ENCODE results near the gene IKZF1.
A peak's percentile ranks its signal among the peaks of the same experiment; 100 is the strongest.

Gene IKZF1
- 400 to 582 (median 515) reads per million in 3 donors for total RNA-seq

- Histone ChIP-seq H3K4me3 (ENCODE audit: insufficient read depth, low read depth, low read length, poor library complexity, severe bottlenecking) (peak within 1 kb of the TSS; percentile 79), H3K27ac (ENCODE audit: insufficient read depth, low read length, poor library complexity, severe bottlenecking) (peak within 1 kb of the TSS; percentile 86), H3K9me3 (ENCODE audit: control insufficient read depth, low read length) (no peaks in the 10 kb centered on the region)
Observed at GRCh38 chr7:50304129-50304910, at the start of gene IKZF1. Gene IKZF1 (plus strand): TSS chr7:50304716. CDS start chr7:50319062, 14,346 bp downstream.

GRCh38 chr7:50261593-50261992 lies 42.9 kb upstream of the IKZF1 start:
- H3K4me3 ChIP-seq (ENCODE audit: insufficient read depth, low read depth, low read length, poor library complexity, severe bottlenecking): no peak overlapping the region
- H3K27ac ChIP-seq (ENCODE audit: insufficient read depth, low read length, poor library complexity, severe bottlenecking): peak overlapping the region; percentile 60
- peaks cover 64% of the 10 kb centered on the region for H3K4me1 ChIP-seq (ENCODE audit: control insufficient read depth, insufficient read depth, low read length, poor library complexity, severe bottlenecking)
- no peaks in the 10 kb centered on the region for H3K36me3 ChIP-seq (ENCODE audit: control insufficient read depth, insufficient read depth, low read length)
- H3K9me3 ChIP-seq (ENCODE audit: control insufficient read depth, low read length): no peaks in the 10 kb centered on the region
- DNase-seq: peak in 1 of 3 donors; percentile 16
- H3K27me3 ChIP-seq (replicated peaks; ENCODE audit: control insufficient read depth, insufficient read depth, low read length, poor library complexity, severe bottlenecking): no peaks in the 10 kb centered on the region

More at GRCh38 chr7:50304129-50304910, at the start of gene IKZF1:
- Histone ChIP-seq H3K4me1 (ENCODE audit: control insufficient read depth, insufficient read depth, low read length, poor library complexity, severe bottlenecking) (peaks cover 26% of the 10 kb centered on the region), H3K36me3 (ENCODE audit: control insufficient read depth, insufficient read depth, low read length) (peaks cover 4% of the 10 kb centered on the region), H3K27me3 (replicated peaks; ENCODE audit: control insufficient read depth, insufficient read depth, low read length, poor library complexity, severe bottlenecking) (no peaks in the 10 kb centered on the region)
- peak; percentile 34 to 45 (median 37) for DNase-seq

GRCh38 chr7:50262446-50262845 lies 42.1 kb upstream of the IKZF1 start:
- no peak for DNase-seq
- Histone ChIP-seq H3K4me3 (ENCODE audit: insufficient read depth, low read depth, low read length, poor library complexity, severe bottlenecking) (peak overlapping the region; percentile 15), H3K27ac (ENCODE audit: insufficient read depth, low read length, poor library complexity, severe bottlenecking) (peak overlapping the region; percentile 60), H3K4me1 (ENCODE audit: control insufficient read depth, insufficient read depth, low read length, poor library complexity, severe bottlenecking) (peaks cover 72% of the 10 kb centered on the region), H3K9me3 (ENCODE audit: control insufficient read depth, low read length) (no peaks in the 10 kb centered on the region), H3K27me3 (replicated peaks; ENCODE audit: control insufficient read depth, insufficient read depth, low read length, poor library complexity, severe bottlenecking) (no peaks in the 10 kb centered on the region), H3K36me3 (ENCODE audit: control insufficient read depth, insufficient read depth, low read length) (no peaks in the 10 kb centered on the region)

- no peak for DNase-seq
Observed at GRCh38 chr7:50262916-50263690, 41.4 kb upstream of the IKZF1 start.

GRCh38 chr7:50264908-50265307 lies 39.6 kb upstream of the IKZF1 start:
- H3K4me3 ChIP-seq (ENCODE audit: insufficient read depth, low read depth, low read length, poor library complexity, severe bottlenecking): no peak overlapping the region
- H3K36me3 ChIP-seq (ENCODE audit: control insufficient read depth, insufficient read depth, low read length): no peaks in the 10 kb centered on the region
- H3K9me3 ChIP-seq (ENCODE audit: control insufficient read depth, low read length): no peaks in the 10 kb centered on the region
- H3K27ac ChIP-seq (ENCODE audit: insufficient read depth, low read length, poor library complexity, severe bottlenecking): peak overlapping the region; percentile 60
- peak in 1 of 3 donors; percentile 32 for DNase-seq
- H3K4me1 ChIP-seq (ENCODE audit: control insufficient read depth, insufficient read depth, low read length, poor library complexity, severe bottlenecking): peaks cover 97% of the 10 kb centered on the region
- no peaks in the 10 kb centered on the region for H3K27me3 ChIP-seq (replicated peaks; ENCODE audit: control insufficient read depth, insufficient read depth, low read length, poor library complexity, severe bottlenecking)

More at GRCh38 chr7:50262916-50263690, 41.4 kb upstream of the IKZF1 start:
- Histone ChIP-seq H3K4me3 (ENCODE audit: insufficient read depth, low read depth, low read length, poor library complexity, severe bottlenecking) (no peak overlapping the region), H3K27ac (ENCODE audit: insufficient read depth, low read length, poor library complexity, severe bottlenecking) (peak overlapping the region; percentile 60), H3K9me3 (ENCODE audit: control insufficient read depth, low read length) (no peaks in the 10 kb centered on the region), H3K27me3 (replicated peaks; ENCODE audit: control insufficient read depth, insufficient read depth, low read length, poor library complexity, severe bottlenecking) (no peaks in the 10 kb centered on the region), H3K4me1 (ENCODE audit: control insufficient read depth, insufficient read depth, low read length, poor library complexity, severe bottlenecking) (peaks cover 79% of the 10 kb centered on the region), H3K36me3 (ENCODE audit: control insufficient read depth, insufficient read depth, low read length) (no peaks in the 10 kb centered on the region)

GRCh38 chr7:50265968-50266634 lies 38.4 kb upstream of the IKZF1 start:
- no peak for DNase-seq
- no peaks in the 10 kb centered on the region for H3K9me3 ChIP-seq (ENCODE audit: control insufficient read depth, low read length)
- H3K36me3 ChIP-seq (ENCODE audit: control insufficient read depth, insufficient read depth, low read length): no peaks in the 10 kb centered on the region
- peak overlapping the region; percentile 3 for H3K4me3 ChIP-seq (ENCODE audit: insufficient read depth, low read depth, low read length, poor library complexity, severe bottlenecking)
- H3K27me3 ChIP-seq (replicated peaks; ENCODE audit: control insufficient read depth, insufficient read depth, low read length, poor library complexity, severe bottlenecking): no peaks in the 10 kb centered on the region
- peak overlapping the region; percentile 60 for H3K27ac ChIP-seq (ENCODE audit: insufficient read depth, low read length, poor library complexity, severe bottlenecking)
- peaks cover 97% of the 10 kb centered on the region for H3K4me1 ChIP-seq (ENCODE audit: control insufficient read depth, insufficient read depth, low read length, poor library complexity, severe bottlenecking)

- Histone ChIP-seq H3K36me3 (ENCODE audit: control insufficient read depth, insufficient read depth, low read length) (no peaks in the 10 kb centered on the region), H3K4me3 (ENCODE audit: insufficient read depth, low read depth, low read length, poor library complexity, severe bottlenecking) (peak overlapping the region; percentile 3), H3K27ac (ENCODE audit: insufficient read depth, low read length, poor library complexity, severe bottlenecking) (peak overlapping the region; percentile 60), H3K9me3 (ENCODE audit: control insufficient read depth, low read length) (no peaks in the 10 kb centered on the region), H3K27me3 (replicated peaks; ENCODE audit: control insufficient read depth, insufficient read depth, low read length, poor library complexity, severe bottlenecking) (no peaks in the 10 kb centered on the region), H3K4me1 (ENCODE audit: control insufficient read depth, insufficient read depth, low read length, poor library complexity, severe bottlenecking) (peaks cover 89% of the 10 kb centered on the region)
- peak; percentile 51 to 69 (median 57) for DNase-seq
Observed at GRCh38 chr7:50266635-50267386, 37.7 kb upstream of the IKZF1 start.

GRCh38 chr7:50267525-50268041 lies 36.9 kb upstream of the IKZF1 start:
- Histone ChIP-seq H3K4me1 (ENCODE audit: control insufficient read depth, insufficient read depth, low read length, poor library complexity, severe bottlenecking) (peaks cover 82% of the 10 kb centered on the region), H3K27me3 (replicated peaks; ENCODE audit: control insufficient read depth, insufficient read depth, low read length, poor library complexity, severe bottlenecking) (no peaks in the 10 kb centered on the region), H3K27ac (ENCODE audit: insufficient read depth, low read length, poor library complexity, severe bottlenecking) (peak overlapping the region; percentile 60), H3K36me3 (ENCODE audit: control insufficient read depth, insufficient read depth, low read length) (no peaks in the 10 kb centered on the region), H3K4me3 (ENCODE audit: insufficient read depth, low read depth, low read length, poor library complexity, severe bottlenecking) (no peak overlapping the region), H3K9me3 (ENCODE audit: control insufficient read depth, low read length) (no peaks in the 10 kb centered on the region)
- no peak for DNase-seq

GRCh38 chr7:50268223-50268622 lies 36.3 kb upstream of the IKZF1 start:
- no peak overlapping the region for H3K4me3 ChIP-seq (ENCODE audit: insufficient read depth, low read depth, low read length, poor library complexity, severe bottlenecking)

More at GRCh38 chr7:50268223-50268622, 36.3 kb upstream of the IKZF1 start:
- H3K27me3 ChIP-seq (replicated peaks; ENCODE audit: control insufficient read depth, insufficient read depth, low read length, poor library complexity, severe bottlenecking): no peaks in the 10 kb centered on the region
- H3K9me3 ChIP-seq (ENCODE audit: control insufficient read depth, low read length): no peaks in the 10 kb centered on the region
- no peak for DNase-seq
- no peaks in the 10 kb centered on the region for H3K36me3 ChIP-seq (ENCODE audit: control insufficient read depth, insufficient read depth, low read length)
- H3K4me1 ChIP-seq (ENCODE audit: control insufficient read depth, insufficient read depth, low read length, poor library complexity, severe bottlenecking): peaks cover 75% of the 10 kb centered on the region
- peak overlapping the region; percentile 60 for H3K27ac ChIP-seq (ENCODE audit: insufficient read depth, low read length, poor library complexity, severe bottlenecking)

Measured in effector memory CD4-positive, alpha-beta T cell (primary cell).